ENCODE data around the gene SLX4.

Gene SLX4

DNA sequence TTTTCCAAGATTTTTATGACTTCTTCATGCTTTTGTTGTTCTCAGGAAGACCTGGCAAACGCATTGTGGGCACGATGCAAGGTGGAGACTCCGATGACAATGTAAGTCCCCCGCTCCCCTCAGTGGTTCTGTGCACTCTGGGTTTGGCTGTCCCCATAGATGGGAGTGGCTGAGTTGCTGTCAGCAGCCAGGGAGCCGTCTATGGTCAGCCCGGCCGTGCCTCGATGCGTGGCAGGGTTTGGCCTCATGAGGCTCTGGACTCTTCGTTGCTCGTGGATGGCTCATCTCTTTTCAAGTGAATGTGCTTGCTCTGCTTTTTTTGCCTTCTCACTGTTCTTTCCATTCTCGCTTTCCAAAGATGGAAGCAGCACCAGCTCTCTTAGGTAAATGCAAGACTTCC lies 78.7 kb downstream of the SLX4 start:
- no peak overlapping the region for H3K27ac ChIP-seq (replicated peaks)
- no peaks in the 10 kb centered on the region for H3K27me3 ChIP-seq (ENCODE audit: insufficient read depth, poor library complexity, severe bottlenecking)
- no peak for DNase-seq (ENCODE audit: low read depth in 1 of 2, low spot score in 1 of 2)
- TF ChIP-seq GABPA (IDR thresholded peaks at IDR 0.05; ENCODE audit: low read depth) (no peak), SPI1 (IDR thresholded peaks at IDR 0.05; ENCODE audit: borderline replicate concordance, low read depth) (no peak), POLR2AphosphoS5 (IDR thresholded peaks at IDR 0.05; ENCODE audit: low read depth) (no peak)
- TF ChIP-seq, protein P1, sequence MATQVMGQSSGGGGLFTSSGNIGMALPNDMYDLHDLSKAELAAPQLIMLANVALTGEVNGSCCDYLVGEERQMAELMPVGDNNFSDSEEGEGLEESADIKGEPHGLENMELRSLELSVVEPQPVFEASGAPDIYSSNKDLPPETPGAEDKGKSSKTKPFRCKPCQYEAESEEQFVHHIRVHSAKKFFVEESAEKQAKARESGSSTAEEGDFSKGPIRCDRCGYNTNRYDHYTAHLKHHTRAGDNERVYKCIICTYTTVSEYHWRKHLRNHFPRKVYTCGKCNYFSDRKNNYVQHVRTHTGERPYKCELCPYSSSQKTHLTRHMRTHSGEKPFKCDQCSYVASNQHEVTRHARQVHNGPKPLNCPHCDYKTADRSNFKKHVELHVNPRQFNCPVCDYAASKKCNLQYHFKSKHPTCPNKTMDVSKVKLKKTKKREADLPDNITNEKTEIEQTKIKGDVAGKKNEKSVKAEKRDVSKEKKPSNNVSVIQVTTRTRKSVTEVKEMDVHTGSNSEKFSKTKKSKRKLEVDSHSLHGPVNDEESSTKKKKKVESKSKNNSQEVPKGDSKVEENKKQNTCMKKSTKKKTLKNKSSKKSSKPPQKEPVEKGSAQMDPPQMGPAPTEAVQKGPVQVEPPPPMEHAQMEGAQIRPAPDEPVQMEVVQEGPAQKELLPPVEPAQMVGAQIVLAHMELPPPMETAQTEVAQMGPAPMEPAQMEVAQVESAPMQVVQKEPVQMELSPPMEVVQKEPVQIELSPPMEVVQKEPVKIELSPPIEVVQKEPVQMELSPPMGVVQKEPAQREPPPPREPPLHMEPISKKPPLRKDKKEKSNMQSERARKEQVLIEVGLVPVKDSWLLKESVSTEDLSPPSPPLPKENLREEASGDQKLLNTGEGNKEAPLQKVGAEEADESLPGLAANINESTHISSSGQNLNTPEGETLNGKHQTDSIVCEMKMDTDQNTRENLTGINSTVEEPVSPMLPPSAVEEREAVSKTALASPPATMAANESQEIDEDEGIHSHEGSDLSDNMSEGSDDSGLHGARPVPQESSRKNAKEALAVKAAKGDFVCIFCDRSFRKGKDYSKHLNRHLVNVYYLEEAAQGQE (IDR thresholded peaks at IDR 0.05; ENCODE audit: insufficient replicate concordance, low read depth), result no peak
- TF ChIP-seq, protein P2, sequence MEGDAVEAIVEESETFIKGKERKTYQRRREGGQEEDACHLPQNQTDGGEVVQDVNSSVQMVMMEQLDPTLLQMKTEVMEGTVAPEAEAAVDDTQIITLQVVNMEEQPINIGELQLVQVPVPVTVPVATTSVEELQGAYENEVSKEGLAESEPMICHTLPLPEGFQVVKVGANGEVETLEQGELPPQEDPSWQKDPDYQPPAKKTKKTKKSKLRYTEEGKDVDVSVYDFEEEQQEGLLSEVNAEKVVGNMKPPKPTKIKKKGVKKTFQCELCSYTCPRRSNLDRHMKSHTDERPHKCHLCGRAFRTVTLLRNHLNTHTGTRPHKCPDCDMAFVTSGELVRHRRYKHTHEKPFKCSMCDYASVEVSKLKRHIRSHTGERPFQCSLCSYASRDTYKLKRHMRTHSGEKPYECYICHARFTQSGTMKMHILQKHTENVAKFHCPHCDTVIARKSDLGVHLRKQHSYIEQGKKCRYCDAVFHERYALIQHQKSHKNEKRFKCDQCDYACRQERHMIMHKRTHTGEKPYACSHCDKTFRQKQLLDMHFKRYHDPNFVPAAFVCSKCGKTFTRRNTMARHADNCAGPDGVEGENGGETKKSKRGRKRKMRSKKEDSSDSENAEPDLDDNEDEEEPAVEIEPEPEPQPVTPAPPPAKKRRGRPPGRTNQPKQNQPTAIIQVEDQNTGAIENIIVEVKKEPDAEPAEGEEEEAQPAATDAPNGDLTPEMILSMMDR (IDR thresholded peaks at IDR 0.05; ENCODE audit: insufficient read depth, low read length), result no peak
- no peak overlapping the region for H3K4me3 ChIP-seq (replicated peaks; ENCODE audit: insufficient read depth, low read length)

All from HL-60 (cell line).